SH-SY5Y (cell line): ENCODE data around the gene ITGA1.

Source experiments
- GATA2 ChIP-seq: IDR thresholded peaks from 2 replicates; pipeline ENCODE4 v1.6.1; 2011; ENCODE audit warnings: mild to moderate bottlenecking, low read depth, low read length
- GATA3 ChIP-seq: IDR thresholded peaks from 2 replicates; pipeline ENCODE4 v1.6.1; 2011; ENCODE audit warnings: low read depth, mild to moderate bottlenecking, low read length, moderate library complexity

The ITGA1 gene

GRCh38 chr5:52827815-52828214, 40.1 kb downstream of the ITGA1 start:
- no peak for TF ChIP-seq GATA2

GRCh38 chr5:52829664-52830063, 41.9 kb downstream of the ITGA1 start:
- TF ChIP-seq GATA2 (no peak), GATA3 (no peak)

DNA sequence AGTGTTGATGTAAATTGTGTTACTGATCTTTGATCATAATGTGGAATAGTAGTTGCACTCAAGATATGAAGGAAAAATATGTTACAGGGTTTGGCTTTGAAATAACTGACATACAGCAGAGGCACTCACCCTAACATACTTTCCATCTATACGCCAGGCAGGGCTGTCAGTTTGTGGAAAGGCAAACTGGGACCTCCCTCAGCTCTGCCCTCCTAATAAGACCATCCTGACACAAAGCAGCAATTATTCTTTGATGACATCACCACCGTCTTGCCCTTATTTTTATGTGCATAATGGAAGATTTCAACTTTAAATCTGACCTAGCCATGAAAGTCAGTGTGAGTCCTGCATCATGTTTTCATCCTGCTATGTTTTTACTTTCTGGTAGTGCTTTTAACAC, 42.9 kb downstream of the ITGA1 start:
- TF ChIP-seq GATA3 (no peak), GATA2 (no peak)

- TF ChIP-seq GATA3 (no peak), GATA2 (no peak)
These were observed 44.2 kb downstream of the ITGA1 start for GRCh38 chr5:52831786-52832511.

- TF ChIP-seq GATA2 (no peak), GATA3 (no peak)
These were observed 46.6 kb downstream of the ITGA1 start for GRCh38 chr5:52834320-52834719.

DNA sequence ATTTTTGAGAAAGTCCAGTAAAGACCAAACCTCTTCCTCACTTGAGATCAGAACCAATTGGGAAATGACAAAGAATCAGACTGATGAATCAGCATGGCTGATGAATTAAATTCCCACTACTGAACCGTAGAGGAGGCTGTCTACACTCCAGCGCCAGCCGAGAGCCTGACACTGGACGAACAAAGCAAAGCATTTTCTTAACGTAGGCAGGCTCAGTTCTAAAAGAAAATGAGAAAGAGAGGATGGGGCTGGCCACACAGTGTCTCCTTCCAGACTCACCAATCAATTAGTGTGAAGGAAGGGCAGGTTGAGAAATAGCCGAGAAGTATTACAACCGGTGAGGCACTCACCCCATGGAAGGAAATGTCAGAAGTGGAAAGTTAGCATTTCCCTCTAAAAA, 49.4 kb downstream of the ITGA1 start:
- no peak for TF ChIP-seq GATA2
- no peak for TF ChIP-seq GATA3

- no peak for TF ChIP-seq GATA2
- no peak for TF ChIP-seq GATA3
These were observed 49.9 kb downstream of the ITGA1 start for GRCh38 chr5:52837591-52838001.

DNA sequence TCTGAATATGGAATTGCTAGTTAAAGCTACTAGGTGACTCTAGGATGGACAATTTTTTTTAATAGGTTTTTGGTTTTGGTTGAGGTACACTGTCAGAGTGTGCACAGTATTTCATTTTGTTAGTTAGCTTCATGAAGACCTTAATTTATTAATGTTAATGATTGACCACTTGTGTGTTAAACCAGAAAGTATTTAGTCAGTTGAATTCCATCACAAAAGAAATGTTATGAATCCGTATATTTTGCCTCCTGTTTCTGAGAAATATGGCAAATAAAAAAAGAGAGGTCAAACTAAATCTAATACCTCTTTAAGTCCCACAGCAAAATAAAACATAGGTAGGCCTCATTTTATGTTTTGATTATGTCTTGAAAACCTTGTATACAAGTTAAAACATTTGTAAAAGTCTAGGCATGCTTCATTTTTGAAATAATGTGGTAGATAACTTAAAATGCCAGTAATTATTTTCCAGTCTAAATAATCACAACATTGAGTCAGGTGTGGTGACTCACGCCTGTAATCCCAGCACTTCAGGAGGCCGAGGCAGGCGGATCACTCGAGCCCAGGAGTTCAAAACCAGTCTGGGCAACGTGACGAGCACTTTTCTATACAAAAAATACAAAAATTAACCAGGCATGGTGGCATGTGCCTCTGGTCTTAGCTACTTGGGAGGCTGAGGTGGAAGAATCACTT, 50.8 kb downstream of the ITGA1 start:
- TF ChIP-seq GATA2 = no peak
- TF ChIP-seq GATA3 = no peak

DNA sequence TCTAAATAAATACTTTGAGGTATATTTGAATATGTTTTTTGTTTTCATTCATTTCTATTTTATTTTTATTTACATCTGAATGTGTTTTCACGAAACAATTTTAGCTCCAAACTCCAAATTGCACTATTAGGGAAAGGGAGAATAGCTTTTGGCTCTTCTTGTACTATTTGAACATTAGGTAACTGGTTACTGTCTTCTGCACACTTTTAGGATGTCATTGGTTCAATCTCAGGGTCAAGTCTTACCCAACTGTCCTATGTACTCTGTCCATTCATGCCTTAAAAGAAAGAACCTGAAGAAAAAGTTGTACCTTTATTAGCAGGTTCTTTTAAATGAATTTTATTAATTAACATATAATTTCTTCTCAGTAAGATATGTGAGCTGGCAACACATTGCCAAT, 51.6 kb downstream of the ITGA1 start:
- TF ChIP-seq GATA3 (no peak), GATA2 (no peak)

DNA sequence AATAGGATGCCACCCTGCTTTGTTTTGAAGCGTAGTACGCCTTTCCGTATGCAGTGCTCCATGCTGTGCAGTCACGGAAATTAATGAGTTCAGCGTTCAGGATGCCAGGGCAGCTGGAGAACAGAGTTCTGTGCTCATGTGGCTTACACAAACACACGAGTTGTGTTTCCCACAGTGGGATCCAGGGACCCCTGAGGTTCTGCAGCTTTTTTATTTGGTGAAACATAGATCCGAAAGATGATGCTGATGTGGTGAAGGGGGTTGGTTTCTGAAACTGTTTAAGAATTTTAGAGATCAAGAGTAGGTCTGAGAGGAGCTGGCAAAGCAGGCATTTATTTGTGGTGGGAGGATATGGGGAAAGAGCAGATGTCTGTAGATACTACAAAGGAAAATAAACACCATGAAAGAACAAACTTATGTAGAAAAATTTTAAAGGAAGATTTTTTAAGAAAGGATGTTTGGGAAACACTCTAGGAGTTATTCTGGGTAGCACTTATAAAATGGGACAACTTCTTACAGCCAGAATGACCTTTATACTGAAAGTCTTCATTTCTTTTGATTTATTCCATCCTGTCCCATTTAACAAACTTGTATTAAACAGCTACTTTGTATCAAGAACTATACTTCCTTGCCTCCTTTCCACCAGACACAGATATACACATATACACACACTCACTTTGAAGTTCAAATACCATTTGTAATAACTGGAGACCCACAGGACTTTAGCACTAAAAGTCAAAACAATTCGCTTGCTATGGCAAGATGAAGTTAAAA, 52.7 kb downstream of the ITGA1 start:
- TF ChIP-seq GATA2 (no peak), GATA3 (no peak)

GRCh38 chr5:52841114-52841513, 53.4 kb downstream of the ITGA1 start:
- TF ChIP-seq GATA3 (no peak), GATA2 (no peak)

DNA sequence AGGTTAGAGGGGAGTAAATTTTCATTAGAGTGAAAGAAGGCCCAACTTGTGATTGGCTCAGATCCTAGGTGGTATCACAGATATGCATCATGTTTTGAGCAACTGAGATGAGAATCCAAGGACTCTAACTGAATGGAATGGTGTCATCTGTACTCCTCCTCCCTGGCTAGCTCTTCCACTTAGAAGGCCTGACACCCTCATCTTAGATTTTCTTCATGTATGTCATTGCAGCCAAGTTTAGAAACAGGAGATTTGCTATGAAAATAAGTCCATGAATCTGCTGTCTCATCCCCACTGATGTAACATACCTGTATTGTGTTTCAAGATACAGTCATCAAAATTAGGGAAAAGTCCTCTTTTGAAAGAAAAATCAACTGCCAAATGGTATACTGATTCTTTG, 54.4 kb downstream of the ITGA1 start:
- TF ChIP-seq GATA2 = no peak
- TF ChIP-seq GATA3 = no peak

- TF ChIP-seq GATA3 (no peak), GATA2 (no peak)
These were observed 57.2 kb downstream of the ITGA1 start for GRCh38 chr5:52844885-52845284.

DNA sequence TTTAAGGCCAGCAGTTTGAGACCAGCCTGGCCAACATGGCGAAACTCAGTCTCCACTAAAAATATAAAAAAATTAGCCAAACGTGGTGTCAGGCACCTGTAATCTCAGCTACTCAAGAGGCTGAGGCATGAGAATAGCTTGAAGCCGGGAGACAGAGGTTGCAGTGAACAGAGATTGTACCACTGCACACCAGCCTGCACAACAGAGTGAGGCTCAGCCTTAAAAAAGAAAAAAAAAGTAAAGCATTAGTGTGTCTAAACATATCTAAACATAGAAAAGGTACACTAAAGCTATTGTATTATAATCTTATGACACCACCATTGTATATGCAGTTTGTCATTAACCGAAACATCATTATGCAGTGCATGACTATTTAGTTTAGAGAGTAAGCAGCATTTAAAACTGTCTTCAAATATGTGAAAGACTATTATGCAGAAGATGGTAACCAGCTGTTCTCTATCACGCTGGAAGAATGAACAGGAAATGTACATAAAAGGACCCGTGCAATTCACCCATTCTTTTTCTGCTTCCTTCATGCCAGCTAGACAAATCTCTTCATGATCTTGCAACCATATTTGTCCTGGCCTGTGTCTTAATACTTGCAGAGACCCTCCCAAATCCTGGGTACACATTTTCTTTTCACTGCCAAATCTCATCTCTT, 58.6 kb downstream of the ITGA1 start:
- TF ChIP-seq GATA3 (no peak), GATA2 (no peak)
